GM18873 (cell line): ENCODE measurements around the gene TNFRSF25.

ENCODE experiments used
- ATAC-seq: cut with Tn5 transposase; IDR thresholded peaks from one replicate; pipeline ENCODE4 v1.9.1; 2021; ENCODE audit warnings: mild to moderate bottlenecking, moderate library complexity, moderate number of reproducible peaks; ENCODE audit not compliant: unreplicated experiment, low FRiP score

The TNFRSF25 gene

GRCh38 chr1:6466023-6466422 is at the start of gene TNFRSF25:
TSS of gene TNFRSF25 (minus strand) at chr1:6466173. CDS start at chr1:6466107, 66 bp downstream.
- ATAC-seq, result no peak

GRCh38 chr1:6515771-6516170 is 49.8 kb upstream of the TNFRSF25 start:
- no peak for ATAC-seq

- no peak for ATAC-seq
Measured at GRCh38 chr1:6513320-6513801, 47.4 kb upstream of the TNFRSF25 start.

GRCh38 chr1:6512908-6513280 is 46.9 kb upstream of the TNFRSF25 start:
- no peak for ATAC-seq

- no peak for ATAC-seq
Measured at GRCh38 chr1:6512245-6512907, 46.4 kb upstream of the TNFRSF25 start.

- ATAC-seq, result no peak
Measured at GRCh38 chr1:6511561-6512244, 45.7 kb upstream of the TNFRSF25 start.

GRCh38 chr1:6511056-6511455 is 45.1 kb upstream of the TNFRSF25 start:
- no peak for ATAC-seq

- ATAC-seq, result no peak
Measured at GRCh38 chr1:6510493-6510892, 44.5 kb upstream of the TNFRSF25 start.

- no peak for ATAC-seq
Measured at GRCh38 chr1:6509919-6510291, 43.9 kb upstream of the TNFRSF25 start.

- no peak for ATAC-seq
Measured at GRCh38 chr1:6509220-6509918, 43.4 kb upstream of the TNFRSF25 start.

- no peak for ATAC-seq
Measured at GRCh38 chr1:6508816-6509189, 42.8 kb upstream of the TNFRSF25 start.

GRCh38 chr1:6508154-6508815 is 42.3 kb upstream of the TNFRSF25 start:
- no peak for ATAC-seq

GRCh38 chr1:6507461-6507911 is 41.5 kb upstream of the TNFRSF25 start:
- no peak for ATAC-seq

GRCh38 chr1:6507037-6507428 is 41.1 kb upstream of the TNFRSF25 start:
- ATAC-seq, result no peak

- ATAC-seq, result no peak
Measured at GRCh38 chr1:6506210-6507036, 40.5 kb upstream of the TNFRSF25 start.

- ATAC-seq, result no peak
Measured at GRCh38 chr1:6505367-6506209, 39.6 kb upstream of the TNFRSF25 start.

- no peak for ATAC-seq
Measured at GRCh38 chr1:6504887-6505286, 38.9 kb upstream of the TNFRSF25 start.

GRCh38 chr1:6503884-6504602 is 38.1 kb upstream of the TNFRSF25 start:
- no peak for ATAC-seq
